A673 (cell line): ENCODE measurements around the gene INPP5A. TPM values are rescaled to one million over a fixed set of nuclear protein-coding genes. Genes with fewer than 3 reads are reported as not detected.
"Not testable (repeated sequence)": the region's sequence is repeated elsewhere in the genome, so short reads cannot be mapped to it uniquely, and the experiment has no call there.

Experiments used
- BruUV-seq: library from RNA; stranded (reverse); fragments of 400-500 nt; replicated peaks from 2 replicates; lab custom pipeline; 2021; lab: Mats Ljungman, UMichigan
- CTCF ChIA-PET: fragments of 300-600 bp; sonication (Branson Sonifier 250); formaldehyde crosslinking; loops from one replicate; lab custom pipeline; 2022; ENCODE audit warnings: antibody characterized with exemption; lab: Charles Lee
- POLR2A ChIA-PET: fragments of 300-600 bp; sonication (Branson Sonifier 250); formaldehyde crosslinking; loops from one replicate; lab custom pipeline; 2022; ENCODE audit warnings: antibody characterized with exemption; ENCODE audit not compliant: low non-redundant PET; lab: Charles Lee
- DNase-seq: peaks from one replicate; pipeline ENCODE4 v3.0.0-alpha.2; 2015; ENCODE audit warnings: low spot score
- H3K27ac ChIP-seq: fragments of 200-600 bp; sonication (generic); 2 replicates; pipeline ENCODE4 v1.5.1; 2016; ENCODE audit warnings: mixed run types, low read depth, mild to moderate bottlenecking, mixed read lengths, antibody characterized with exemption, low read length; ENCODE audit not compliant: poor library complexity, severe bottlenecking
- H3K27me3 ChIP-seq: fragments of 200-600 bp; sonication (generic); replicated peaks from 2 replicates; pipeline ENCODE4 v1.6.1; 2017; ENCODE audit warnings: mixed run types, low read depth, mild to moderate bottlenecking, mixed read lengths, antibody characterized with exemption, low read length; ENCODE audit not compliant: insufficient read depth, poor library complexity
- H3K36me3 ChIP-seq: fragments of 200-600 bp; sonication (generic); 2 replicates; pipeline ENCODE4 v1.6.1; 2016; ENCODE audit warnings: mixed run types, mild to moderate bottlenecking, mixed read lengths, antibody characterized with exemption, low read length; ENCODE audit not compliant: insufficient read depth, poor library complexity, severe bottlenecking
- H3K4me1 ChIP-seq: fragments of 200-600 bp; sonication (generic); 2 replicates; pipeline ENCODE4 v1.6.1; 2017; ENCODE audit warnings: mixed run types, mild to moderate bottlenecking, mixed read lengths, antibody characterized with exemption, low read length; ENCODE audit not compliant: insufficient read depth, poor library complexity, severe bottlenecking
- H3K4me3 ChIP-seq: fragments of 200-600 bp; sonication (generic); 2 replicates; pipeline ENCODE4 v1.5.1; 2016; ENCODE audit warnings: low read depth, mixed run types, mild to moderate bottlenecking, mixed read lengths, low read length; ENCODE audit not compliant: poor library complexity, severe bottlenecking
- H3K9me3 ChIP-seq: fragments of 200-600 bp; sonication (generic); 2 replicates; pipeline ENCODE4 v1.6.1; 2016; ENCODE audit warnings: mixed run types, low read depth, mild to moderate bottlenecking, mixed read lengths, antibody characterized with exemption, low read length; ENCODE audit not compliant: poor library complexity, severe bottlenecking
- EZH2 ChIP-seq: fragments of 200-600 bp; sonication (generic); IDR thresholded peaks from 2 replicates; pipeline ENCODE4 v1.6.1; 2017; ENCODE audit warnings: borderline replicate concordance, low read depth, mild to moderate bottlenecking, mixed read lengths, antibody characterized with exemption, low read length; ENCODE audit not compliant: poor library complexity, severe bottlenecking
- intact Hi-C: fragments of 100-400 bp; cut with micrococcal nuclease; formaldehyde crosslinking; loops from one replicate; pipeline ENCODE4 v1.10.0; 2022; ENCODE audit not compliant: unreplicated experiment
- total RNA-seq: library from RNA; stranded (reverse); gene quantifications from 2 replicates; pipeline ENCODE4 v1.2.3, GENCODE V29; 2021
- TF ChIP-seq, protein P1 (sequence below): fragments of 300-800, 200-600 bp; sonication (generic); conservative IDR thresholded peaks from 2 replicates; pipeline ENCODE4 v1.5.1; 2017; ENCODE audit warnings: low read depth, mild to moderate bottlenecking, antibody characterized with exemption, low read length, moderate library complexity, mixed read lengths

The INPP5A gene
- total RNA-seq, 1 experiment from 2014 or later: 21.8 TPM

GRCh38 chr10:132796846-132797245 is 259.3 kb downstream of the INPP5A start:
- Histone ChIP-seq H3K4me1 (peaks cover 13% of the 10 kb centered on the region), H3K27ac (no peak overlapping the region), H3K4me3 (no peak overlapping the region), H3K27me3 (peaks cover 36% of the 10 kb centered on the region), H3K36me3 (no peaks in the 10 kb centered on the region), H3K9me3 (no peaks in the 10 kb centered on the region)
- CTCF ChIA-PET: no interaction called here
- no TSS peak for BruUV-seq
- POLR2A ChIA-PET: no interaction called here
- intact Hi-C loops: loop anchor here (10.0 kb wide), 1 partner anchor 132 kb away; no protein-coding TSS in a partner anchor
- TF ChIP-seq EZH2: no peak
- TF ChIP-seq, protein P1, sequence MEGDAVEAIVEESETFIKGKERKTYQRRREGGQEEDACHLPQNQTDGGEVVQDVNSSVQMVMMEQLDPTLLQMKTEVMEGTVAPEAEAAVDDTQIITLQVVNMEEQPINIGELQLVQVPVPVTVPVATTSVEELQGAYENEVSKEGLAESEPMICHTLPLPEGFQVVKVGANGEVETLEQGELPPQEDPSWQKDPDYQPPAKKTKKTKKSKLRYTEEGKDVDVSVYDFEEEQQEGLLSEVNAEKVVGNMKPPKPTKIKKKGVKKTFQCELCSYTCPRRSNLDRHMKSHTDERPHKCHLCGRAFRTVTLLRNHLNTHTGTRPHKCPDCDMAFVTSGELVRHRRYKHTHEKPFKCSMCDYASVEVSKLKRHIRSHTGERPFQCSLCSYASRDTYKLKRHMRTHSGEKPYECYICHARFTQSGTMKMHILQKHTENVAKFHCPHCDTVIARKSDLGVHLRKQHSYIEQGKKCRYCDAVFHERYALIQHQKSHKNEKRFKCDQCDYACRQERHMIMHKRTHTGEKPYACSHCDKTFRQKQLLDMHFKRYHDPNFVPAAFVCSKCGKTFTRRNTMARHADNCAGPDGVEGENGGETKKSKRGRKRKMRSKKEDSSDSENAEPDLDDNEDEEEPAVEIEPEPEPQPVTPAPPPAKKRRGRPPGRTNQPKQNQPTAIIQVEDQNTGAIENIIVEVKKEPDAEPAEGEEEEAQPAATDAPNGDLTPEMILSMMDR: no peak
- DNase-seq: no peak

DNA sequence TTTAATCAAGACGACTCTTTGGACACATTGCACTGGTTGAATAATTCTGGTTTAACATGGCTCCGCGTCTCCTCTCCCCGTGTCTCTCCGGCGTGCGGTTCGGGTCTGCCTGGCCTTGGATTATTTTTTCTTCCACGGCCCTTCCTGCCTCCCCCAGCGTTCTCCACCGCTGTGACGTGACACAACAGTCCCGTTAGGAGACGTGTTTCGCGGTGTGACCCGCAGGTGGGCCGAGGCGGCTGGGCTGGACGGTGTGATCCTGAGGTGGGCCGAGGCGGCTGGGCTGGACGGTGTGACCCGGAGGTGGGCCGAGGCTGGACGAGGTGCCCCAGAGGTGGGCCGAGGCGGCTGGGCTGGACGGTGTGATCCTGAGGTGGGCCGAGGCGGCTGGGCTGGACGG is 260.4 kb downstream of the INPP5A start:
- intact Hi-C loops: loop anchor here (10.0 kb wide), 1 partner anchor 133 kb away; no protein-coding TSS in a partner anchor
- CTCF ChIA-PET, H3K27ac ChIP-seq, POLR2A ChIA-PET, DNase-seq, BruUV-seq, H3K36me3 ChIP-seq, H3K4me3 ChIP-seq, H3K9me3 ChIP-seq: not testable (repeated sequence)
- Histone ChIP-seq H3K4me1 (peaks cover 13% of the 10 kb centered on the region), H3K27me3 (peaks cover 36% of the 10 kb centered on the region)

DNA sequence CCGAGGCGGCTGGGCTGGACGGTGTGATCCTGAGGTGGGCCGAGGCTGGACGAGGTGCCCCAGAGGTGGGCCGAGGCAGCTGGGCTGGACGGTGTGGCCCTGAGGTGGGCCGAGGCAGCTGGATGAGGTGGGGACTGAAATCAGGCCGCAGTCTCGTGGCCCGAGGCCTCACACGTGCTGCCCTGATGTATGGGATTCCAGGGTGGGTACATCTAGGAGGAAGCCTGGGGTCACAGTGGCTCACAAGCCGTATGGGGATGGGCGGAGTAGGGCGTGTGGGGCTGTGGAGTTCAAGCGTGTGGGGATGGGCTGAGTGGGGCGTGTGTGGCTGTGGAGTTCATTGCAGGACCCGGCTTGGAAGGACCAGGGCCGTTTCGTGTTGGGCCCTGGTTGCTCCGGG is 260.8 kb downstream of the INPP5A start:
- no peak overlapping the region for H3K4me3 ChIP-seq
- intact Hi-C loops: loop anchor here (10.0 kb wide), 1 partner anchor 134 kb away; no protein-coding TSS in a partner anchor
- peaks cover 11% of the 10 kb centered on the region for H3K4me1 ChIP-seq
- TF ChIP-seq EZH2: no peak
- TF ChIP-seq, protein P1: no peak
- no TSS peak for BruUV-seq
- peaks cover 36% of the 10 kb centered on the region for H3K27me3 ChIP-seq
- no peak overlapping the region for H3K27ac ChIP-seq
- DNase-seq: no peak
- no peaks in the 10 kb centered on the region for H3K36me3 ChIP-seq
- H3K9me3 ChIP-seq: no peaks in the 10 kb centered on the region
- ChIA-PET CTCF (no interaction called here), POLR2A (no interaction called here)

DNA sequence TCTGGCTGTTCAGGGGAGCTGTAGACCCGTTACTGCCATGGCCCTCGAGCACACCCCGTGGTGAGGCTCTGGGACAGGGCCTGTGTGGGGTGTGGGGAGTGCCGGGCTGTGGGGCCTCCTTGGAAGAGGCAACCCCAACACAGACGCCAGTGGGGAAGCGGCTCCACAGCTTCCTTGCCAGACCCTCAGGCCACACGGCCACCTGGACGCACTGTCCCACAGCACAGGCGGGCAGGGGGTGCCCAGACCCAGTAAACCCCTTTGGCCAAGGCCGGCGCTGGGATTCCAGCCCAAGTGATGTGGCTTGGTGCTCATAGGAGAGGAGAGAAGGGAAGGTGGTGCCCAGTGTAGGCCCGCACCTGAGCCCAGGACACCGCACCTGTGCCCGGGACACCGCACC is 261.3 kb downstream of the INPP5A start:
- POLR2A ChIA-PET: no interaction called here
- no peak overlapping the region for H3K4me3 ChIP-seq
- H3K36me3 ChIP-seq: no peaks in the 10 kb centered on the region
- no peak for DNase-seq
- no peak overlapping the region for H3K27ac ChIP-seq
- H3K4me1 ChIP-seq: peaks cover 6% of the 10 kb centered on the region
- TF ChIP-seq, protein P1: no peak
- no peak for TF ChIP-seq EZH2
- CTCF ChIA-PET: no interaction called here
- BruUV-seq: no TSS peak
- no peaks in the 10 kb centered on the region for H3K9me3 ChIP-seq
- intact Hi-C loops: loop anchor here (10.0 kb wide), 1 partner anchor 134 kb away; no protein-coding TSS in a partner anchor
- peaks cover 36% of the 10 kb centered on the region for H3K27me3 ChIP-seq
